Lung (tissue), 12 donors: ENCODE measurements around the gene KCTD16. TPM values are rescaled to one million over a fixed set of nuclear protein-coding genes. Genes with fewer than 3 reads are reported as not detected.

Experiments
- ATAC-seq: fragments of 200-7000 bp; cut with Tn5 transposase; one replicate; pipeline ENCODE4 v1.9.1; 2020; ENCODE audit warnings: moderate number of reproducible peaks; ENCODE audit not compliant: insufficient read depth, low FRiP score
- DNase-seq, 3 donors: peaks; one replicate each; pipeline ENCODE4 v3.0.0-alpha.2; 2013 to 2017
- H3K27ac ChIP-seq, 2 donors: one replicate each; pipeline ENCODE4 v1.5.1; 2013; ENCODE audit warnings: mild to moderate bottlenecking in 2 of 2, moderate library complexity in 2 of 2, control low read depth in 1 of 2, inconsistent platforms in 1 of 2, low read depth in 1 of 2, low read length in 1 of 2
- H3K27me3 ChIP-seq, 3 donors: one replicate each; pipeline ENCODE4 v1.5.1; 2013; ENCODE audit warnings: low read length in 2 of 3; ENCODE audit not compliant: control insufficient read depth in 3 of 3, insufficient read depth in 3 of 3
- H3K36me3 ChIP-seq, 4 donors: one replicate each; pipeline ENCODE4 v1.5.1; 2013; ENCODE audit warnings: low read length in 4 of 4, mild to moderate bottlenecking in 1 of 4, moderate library complexity in 1 of 4; ENCODE audit not compliant: control insufficient read depth in 4 of 4, insufficient read depth in 4 of 4
- H3K4me1 ChIP-seq, 5 donors: one replicate each; pipeline ENCODE4 v1.5.1; 2013; ENCODE audit warnings: low read length in 5 of 5, mild to moderate bottlenecking in 2 of 5, moderate library complexity in 1 of 5; ENCODE audit not compliant: control insufficient read depth in 5 of 5, insufficient read depth in 5 of 5
- H3K4me3 ChIP-seq: one replicate; pipeline ENCODE4 v1.5.1; 2013; ENCODE audit warnings: mild to moderate bottlenecking, control low read depth, moderate library complexity
- H3K9ac ChIP-seq, 2 donors: one replicate each; pipeline ENCODE4 v1.5.1; 2013; ENCODE audit warnings: low read length in 2 of 2, control low read depth in 1 of 2; ENCODE audit not compliant: insufficient read depth in 1 of 2
- H3K9me3 ChIP-seq, 4 donors: one replicate each; pipeline ENCODE4 v1.5.1; 2013; ENCODE audit warnings: low read length in 3 of 4, mild to moderate bottlenecking in 1 of 4, moderate library complexity in 1 of 4; ENCODE audit not compliant: control insufficient read depth in 4 of 4, insufficient read depth in 3 of 4
- WGBS, 2 donors: extraction: QIAGEN DNeasy Blood & Tissue Kit; methylation state at CpG; one replicate each; pipeline ENCODE4 v1.1.7; 2013; 5-methylcytosine and 5-hydroxymethylcytosine counted together
- polyA plus RNA-seq, 2 donors: library from polyadenylated mRNA; stranded (reverse); fragments of 200-250 nt; gene quantifications; one replicate each; pipeline ENCODE4 v1.2.1, GENCODE V29; 2013
- total RNA-seq, 2 donors: library from RNA; depleted of rRNA in 1 of 2; stranded (reverse); fragments of >200 nt in 1 of 2; gene quantifications; one replicate each; pipeline ENCODE4 v1.2.1, GENCODE V29; 2014 to 2021
- TF ChIP-seq, protein P1 (sequence below): IDR thresholded peaks from 2 replicates; pipeline ENCODE4 v1.5.1; 2012; ENCODE audit warnings: mild to moderate bottlenecking; ENCODE audit errors: control extremely low read depth, extremely low read depth
- donor health status: control.
- donor health status: control.
- donor health status: Bipolar disorder and iron deficiency.
- donor health status: healthy.
- donor health status: DM: yes; HTN: yes; CAD: no.

KCTD16 gene
- total and polyA plus RNA-seq, 4 donors, result 0.07 to 0.63 (median 0.27) TPM

DNA sequence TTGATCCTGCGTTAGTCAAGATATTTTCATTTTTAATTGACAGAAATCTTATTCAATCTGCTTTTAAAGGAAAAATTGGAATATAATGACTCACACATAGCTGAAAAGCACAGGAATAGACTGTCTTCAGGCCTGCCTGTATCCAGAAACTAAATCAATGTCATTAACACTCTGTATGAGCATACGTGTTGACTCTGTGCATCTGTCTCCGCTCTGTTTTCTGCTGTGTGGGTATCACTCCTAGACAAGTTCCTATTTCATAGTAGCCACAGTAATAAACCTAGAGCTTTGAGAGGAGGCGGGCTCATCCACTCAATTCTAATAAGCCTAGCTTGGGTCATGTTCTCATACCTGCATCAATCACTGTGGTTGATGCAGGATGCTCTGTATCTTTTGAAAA lies 267.6 kb downstream of the KCTD16 start:
- DNase-seq, result no peak

DNA sequence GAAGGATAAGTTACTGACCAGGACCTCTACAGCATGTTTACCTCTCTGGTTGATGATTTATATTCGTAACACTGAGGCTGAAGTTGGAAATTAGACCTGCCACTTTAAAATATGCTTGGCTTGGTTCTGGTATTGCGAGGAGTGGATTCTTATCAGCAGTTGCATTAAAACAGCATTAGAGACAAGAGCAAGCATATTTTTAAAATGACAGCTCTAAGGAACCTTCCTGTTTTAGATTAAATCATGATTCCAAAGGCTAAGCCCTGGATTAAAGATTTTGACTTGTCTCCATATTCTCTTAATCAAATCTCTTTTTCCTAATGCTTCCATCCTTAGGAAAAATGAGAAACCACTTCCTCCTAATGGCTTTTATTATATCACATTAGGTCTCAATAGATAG lies 277.8 kb downstream of the KCTD16 start:
- WGBS, 2 donors, result 64 to 93% methylated on average over 2 of the region's 2 CpGs
- ATAC-seq, result no peak

More for the DNA sequence above, 267.6 kb downstream of the KCTD16 start:
- no peak overlapping the region for H3K9ac ChIP-seq
- no peaks in the 10 kb centered on the region for H3K4me1 ChIP-seq
- no peak overlapping the region for H3K27ac ChIP-seq
- no peaks in the 10 kb centered on the region for H3K27me3 ChIP-seq
- ATAC-seq, result no peak
- no peak overlapping the region for H3K4me3 ChIP-seq
- 94 to 97% methylated on average over 4 of the region's 4 CpGs for WGBS, 2 donors
- TF ChIP-seq, protein P1, sequence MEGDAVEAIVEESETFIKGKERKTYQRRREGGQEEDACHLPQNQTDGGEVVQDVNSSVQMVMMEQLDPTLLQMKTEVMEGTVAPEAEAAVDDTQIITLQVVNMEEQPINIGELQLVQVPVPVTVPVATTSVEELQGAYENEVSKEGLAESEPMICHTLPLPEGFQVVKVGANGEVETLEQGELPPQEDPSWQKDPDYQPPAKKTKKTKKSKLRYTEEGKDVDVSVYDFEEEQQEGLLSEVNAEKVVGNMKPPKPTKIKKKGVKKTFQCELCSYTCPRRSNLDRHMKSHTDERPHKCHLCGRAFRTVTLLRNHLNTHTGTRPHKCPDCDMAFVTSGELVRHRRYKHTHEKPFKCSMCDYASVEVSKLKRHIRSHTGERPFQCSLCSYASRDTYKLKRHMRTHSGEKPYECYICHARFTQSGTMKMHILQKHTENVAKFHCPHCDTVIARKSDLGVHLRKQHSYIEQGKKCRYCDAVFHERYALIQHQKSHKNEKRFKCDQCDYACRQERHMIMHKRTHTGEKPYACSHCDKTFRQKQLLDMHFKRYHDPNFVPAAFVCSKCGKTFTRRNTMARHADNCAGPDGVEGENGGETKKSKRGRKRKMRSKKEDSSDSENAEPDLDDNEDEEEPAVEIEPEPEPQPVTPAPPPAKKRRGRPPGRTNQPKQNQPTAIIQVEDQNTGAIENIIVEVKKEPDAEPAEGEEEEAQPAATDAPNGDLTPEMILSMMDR, result no peak
- H3K36me3 ChIP-seq, result no peaks in the 10 kb centered on the region
- peaks cover 0 to 4% (median 0%) of the 10 kb centered on the region in 4 donors for H3K9me3 ChIP-seq

DNA sequence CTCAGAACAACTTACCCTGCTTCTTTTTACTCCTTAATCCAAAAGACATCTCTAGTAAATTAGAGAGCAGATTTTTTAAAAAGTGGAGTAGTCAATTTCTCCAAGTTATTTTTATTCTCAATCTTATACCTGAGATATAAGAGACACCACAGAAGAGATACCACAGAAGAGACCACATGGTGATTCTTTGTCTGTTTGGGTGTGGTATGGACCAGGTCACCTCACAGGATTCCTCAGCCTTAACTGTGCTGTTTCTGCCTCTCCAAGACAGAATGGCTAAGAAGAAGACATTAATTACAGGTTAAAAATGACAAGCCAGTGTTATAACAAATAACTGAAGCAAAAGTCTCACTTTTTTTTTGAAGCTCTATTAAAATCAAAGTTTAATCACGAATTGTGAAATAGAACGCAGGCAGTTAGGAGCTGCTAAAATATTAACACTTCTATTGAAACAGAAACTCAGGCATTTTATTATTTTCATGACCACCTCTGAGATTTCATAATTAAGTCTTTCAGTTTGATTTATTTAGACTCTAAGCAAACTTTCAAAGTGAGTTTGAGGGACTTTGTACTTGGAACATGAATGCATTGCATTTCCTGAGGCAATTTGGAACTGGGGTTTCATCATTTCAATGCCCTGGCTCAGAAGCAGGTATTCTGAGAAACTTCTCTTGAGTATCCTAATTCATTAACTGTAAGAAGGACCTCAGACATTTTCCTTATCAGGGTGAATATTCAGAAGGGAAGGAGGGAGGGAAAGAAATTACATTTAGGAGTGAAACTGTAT lies 280.7 kb downstream of the KCTD16 start:
- Histone ChIP-seq H3K27me3 (peaks cover 0 to 4% (median 0%) of the 10 kb centered on the region in 3 donors), H3K4me3 (no peak overlapping the region), H3K36me3 (no peaks in the 10 kb centered on the region), H3K27ac (no peak overlapping the region), H3K4me1 (no peaks in the 10 kb centered on the region), H3K9ac (no peak overlapping the region), H3K9me3 (no peaks in the 10 kb centered on the region)
- no peak for DNase-seq
- 59 to 70% methylated on average over 2 of the region's 2 CpGs for WGBS, 2 donors
- TF ChIP-seq, protein P1, result no peak
- ATAC-seq, result no peak

More for the DNA sequence above, 277.8 kb downstream of the KCTD16 start:
- Histone ChIP-seq H3K27me3 (peaks cover 0 to 4% (median 0%) of the 10 kb centered on the region in 3 donors), H3K9ac (no peak overlapping the region), H3K9me3 (no peaks in the 10 kb centered on the region), H3K4me1 (no peaks in the 10 kb centered on the region), H3K27ac (no peak overlapping the region), H3K4me3 (no peak overlapping the region), H3K36me3 (no peaks in the 10 kb centered on the region)
- DNase-seq, result no peak
- TF ChIP-seq, protein P1, result no peak
